Choroid plexus epithelial cell (primary cell): ENCODE measurements around the gene ACP4.
"Not testable (repeated sequence)": the region's sequence is repeated elsewhere in the genome, so short reads cannot be mapped to it uniquely, and the experiment has no call there.

Source experiments
- DNase-seq: peaks from one replicate; pipeline ENCODE4 v3.0.0-alpha.2; 2010; ENCODE audit warnings: low read depth
- H3K4me3 ChIP-seq: 2 replicates; pipeline ENCODE4 v1.5.1; 2011; ENCODE audit warnings: low read depth, mild to moderate bottlenecking, control low read depth, low read length, moderate library complexity
- TF ChIP-seq, protein P1 (sequence below): conservative IDR thresholded peaks from 2 replicates; pipeline ENCODE4 v1.5.1; 2011; ENCODE audit warnings: low read depth, mild to moderate bottlenecking, control low read depth, inconsistent platforms, low read length, moderate library complexity

ACP4 gene, protein sequence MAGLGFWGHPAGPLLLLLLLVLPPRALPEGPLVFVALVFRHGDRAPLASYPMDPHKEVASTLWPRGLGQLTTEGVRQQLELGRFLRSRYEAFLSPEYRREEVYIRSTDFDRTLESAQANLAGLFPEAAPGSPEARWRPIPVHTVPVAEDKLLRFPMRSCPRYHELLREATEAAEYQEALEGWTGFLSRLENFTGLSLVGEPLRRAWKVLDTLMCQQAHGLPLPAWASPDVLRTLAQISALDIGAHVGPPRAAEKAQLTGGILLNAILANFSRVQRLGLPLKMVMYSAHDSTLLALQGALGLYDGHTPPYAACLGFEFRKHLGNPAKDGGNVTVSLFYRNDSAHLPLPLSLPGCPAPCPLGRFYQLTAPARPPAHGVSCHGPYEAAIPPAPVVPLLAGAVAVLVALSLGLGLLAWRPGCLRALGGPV

DNA sequence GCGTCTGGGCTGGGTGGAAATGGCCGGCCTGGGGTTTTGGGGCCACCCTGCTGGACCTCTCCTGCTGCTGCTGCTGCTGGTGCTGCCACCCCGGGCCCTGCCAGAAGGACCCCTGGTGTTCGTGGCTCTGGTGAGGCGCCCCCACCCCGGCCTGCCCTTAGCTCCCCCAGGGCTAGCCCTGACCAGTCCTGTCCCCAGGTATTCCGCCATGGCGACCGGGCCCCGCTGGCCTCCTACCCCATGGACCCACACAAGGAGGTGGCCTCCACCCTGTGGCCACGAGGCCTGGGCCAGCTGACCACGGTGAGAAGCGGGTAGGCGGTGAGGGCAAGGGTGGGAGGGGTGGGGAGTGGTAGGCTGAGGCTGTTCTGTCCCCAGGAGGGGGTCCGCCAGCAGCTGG is at the start of gene ACP4:
Gene ACP4 (plus strand): TSS at position 20 of the 400 bp plus-strand sequence. CDS start 0 bp downstream, at position 20.
- H3K4me3 ChIP-seq = no peak within 1 kb of the TSS
- DNase-seq = no peak
- TF ChIP-seq, protein P1, sequence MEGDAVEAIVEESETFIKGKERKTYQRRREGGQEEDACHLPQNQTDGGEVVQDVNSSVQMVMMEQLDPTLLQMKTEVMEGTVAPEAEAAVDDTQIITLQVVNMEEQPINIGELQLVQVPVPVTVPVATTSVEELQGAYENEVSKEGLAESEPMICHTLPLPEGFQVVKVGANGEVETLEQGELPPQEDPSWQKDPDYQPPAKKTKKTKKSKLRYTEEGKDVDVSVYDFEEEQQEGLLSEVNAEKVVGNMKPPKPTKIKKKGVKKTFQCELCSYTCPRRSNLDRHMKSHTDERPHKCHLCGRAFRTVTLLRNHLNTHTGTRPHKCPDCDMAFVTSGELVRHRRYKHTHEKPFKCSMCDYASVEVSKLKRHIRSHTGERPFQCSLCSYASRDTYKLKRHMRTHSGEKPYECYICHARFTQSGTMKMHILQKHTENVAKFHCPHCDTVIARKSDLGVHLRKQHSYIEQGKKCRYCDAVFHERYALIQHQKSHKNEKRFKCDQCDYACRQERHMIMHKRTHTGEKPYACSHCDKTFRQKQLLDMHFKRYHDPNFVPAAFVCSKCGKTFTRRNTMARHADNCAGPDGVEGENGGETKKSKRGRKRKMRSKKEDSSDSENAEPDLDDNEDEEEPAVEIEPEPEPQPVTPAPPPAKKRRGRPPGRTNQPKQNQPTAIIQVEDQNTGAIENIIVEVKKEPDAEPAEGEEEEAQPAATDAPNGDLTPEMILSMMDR = no peak

DNA sequence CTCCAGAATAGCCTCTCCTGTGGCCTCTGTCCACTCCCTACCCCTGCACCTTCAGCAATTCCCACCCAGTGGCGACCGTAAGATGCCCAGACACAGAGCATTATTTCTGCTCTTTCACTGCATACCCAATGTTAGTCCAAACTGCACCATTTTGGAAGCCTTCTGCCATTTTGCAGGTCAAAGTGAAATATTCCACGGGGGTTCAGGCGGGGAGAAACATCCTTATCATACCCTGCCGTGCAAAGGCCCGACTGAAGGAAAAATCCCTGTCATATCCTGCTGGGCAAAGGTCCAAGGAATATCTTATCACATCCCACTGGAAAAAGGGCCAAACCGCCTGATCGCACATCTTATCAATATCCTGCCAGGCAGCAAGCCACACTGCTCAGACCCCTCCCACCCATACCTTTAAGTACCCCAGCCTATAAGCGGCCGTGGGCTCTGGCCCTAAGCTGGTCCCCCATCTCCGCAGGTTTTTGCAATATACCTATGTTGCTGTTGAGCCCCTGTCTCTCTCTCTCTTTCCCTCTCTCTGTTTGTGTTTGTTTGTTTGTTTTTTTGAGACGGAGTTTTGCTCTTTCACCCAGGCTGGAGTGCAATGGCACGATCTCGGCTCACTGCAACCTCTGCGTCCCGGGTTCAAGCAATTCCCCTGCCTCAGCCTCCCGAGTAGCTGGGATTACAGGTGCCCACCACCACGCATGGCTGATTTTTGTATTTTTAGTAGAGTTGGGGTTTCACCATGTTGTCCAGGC is 48.9 kb upstream of the ACP4 start:
- no peak for DNase-seq
- H3K4me3 ChIP-seq = no peak overlapping the region
- TF ChIP-seq, protein P1 = no peak

DNA sequence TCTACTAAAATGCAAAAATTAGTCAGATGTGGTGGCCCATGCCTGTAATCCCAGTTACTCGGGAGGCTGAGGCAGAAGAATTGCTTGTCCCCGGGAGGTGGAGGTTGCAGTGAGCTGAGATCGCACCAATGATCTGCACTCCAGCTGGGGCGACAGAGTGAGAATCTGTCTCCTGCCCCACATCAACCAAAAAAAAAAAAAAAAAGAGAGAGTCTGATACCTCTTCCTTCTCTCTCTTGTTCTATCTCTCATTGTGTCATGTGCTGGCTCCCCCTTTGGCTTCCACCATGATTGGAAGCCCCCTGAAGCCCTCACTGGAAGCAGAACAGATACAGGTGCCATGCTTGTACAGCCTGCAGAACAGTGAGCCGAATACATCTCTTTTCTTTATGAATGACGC is 46.7 kb upstream of the ACP4 start:
- DNase-seq = no peak
- TF ChIP-seq, protein P1 = no peak
- H3K4me3 ChIP-seq = no peak overlapping the region

DNA sequence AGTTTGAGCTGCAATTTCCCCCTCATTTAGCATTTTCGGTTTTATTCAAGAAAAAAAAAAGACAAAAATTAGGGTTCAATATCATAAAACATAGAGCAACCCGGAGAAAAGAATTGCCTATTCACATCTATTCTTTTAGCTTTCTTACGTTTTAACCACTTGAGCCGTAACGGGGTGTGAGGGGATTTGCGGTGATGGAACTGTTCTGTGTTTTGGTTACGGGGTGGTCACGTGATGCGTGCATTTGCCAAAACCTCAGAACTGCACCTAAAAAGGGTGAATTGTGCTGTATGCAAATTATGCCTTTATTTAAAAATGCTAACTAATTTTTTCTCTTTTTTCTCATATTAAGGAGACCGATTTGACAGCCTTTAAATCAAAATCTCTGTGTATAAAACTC is 45.0 kb upstream of the ACP4 start:
- H3K4me3 ChIP-seq = no peak overlapping the region
- DNase-seq = no peak
- TF ChIP-seq, protein P1 = no peak

DNA sequence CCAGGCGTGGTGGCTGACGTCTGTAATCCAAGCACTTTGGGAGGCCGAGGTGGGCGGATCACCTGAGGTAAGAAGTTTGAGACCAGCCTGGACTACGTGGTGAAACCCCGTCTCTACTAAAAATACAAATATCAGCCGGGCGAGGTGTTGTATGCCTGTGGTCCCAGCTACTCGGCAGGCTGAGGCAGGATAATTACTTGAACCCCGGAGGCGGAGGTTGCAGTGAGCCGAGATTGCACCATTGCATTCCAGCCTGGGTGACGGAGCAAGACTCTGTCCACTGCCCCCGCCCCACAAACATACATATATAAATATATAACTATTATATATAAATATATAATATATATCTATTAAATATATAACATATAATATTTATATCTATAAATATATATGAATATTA is 43.1 kb upstream of the ACP4 start:
- H3K4me3 ChIP-seq, DNase-seq: not testable (repeated sequence)

DNA sequence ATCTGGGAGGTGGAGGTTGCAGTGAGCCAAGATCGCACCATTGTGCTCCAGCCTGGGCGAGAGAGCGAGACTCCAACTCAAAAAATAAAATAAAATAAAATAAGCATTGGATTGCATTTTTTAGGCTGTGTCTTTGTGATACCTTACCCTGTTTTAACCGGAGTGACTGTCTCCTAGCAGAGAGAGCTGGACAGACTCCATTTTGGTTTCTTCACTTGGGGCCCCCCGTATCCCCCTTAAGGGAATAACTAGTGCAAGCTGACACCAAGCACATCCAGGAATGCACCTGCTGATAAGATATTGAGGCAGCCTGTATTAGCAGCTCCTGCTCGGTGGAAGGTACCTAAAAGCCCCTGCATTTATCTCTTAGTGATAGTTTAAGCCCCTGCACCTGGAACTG is 40.7 kb upstream of the ACP4 start:
- TF ChIP-seq, protein P1 = no peak
- H3K4me3 ChIP-seq = no peak overlapping the region
- DNase-seq = no peak

DNA sequence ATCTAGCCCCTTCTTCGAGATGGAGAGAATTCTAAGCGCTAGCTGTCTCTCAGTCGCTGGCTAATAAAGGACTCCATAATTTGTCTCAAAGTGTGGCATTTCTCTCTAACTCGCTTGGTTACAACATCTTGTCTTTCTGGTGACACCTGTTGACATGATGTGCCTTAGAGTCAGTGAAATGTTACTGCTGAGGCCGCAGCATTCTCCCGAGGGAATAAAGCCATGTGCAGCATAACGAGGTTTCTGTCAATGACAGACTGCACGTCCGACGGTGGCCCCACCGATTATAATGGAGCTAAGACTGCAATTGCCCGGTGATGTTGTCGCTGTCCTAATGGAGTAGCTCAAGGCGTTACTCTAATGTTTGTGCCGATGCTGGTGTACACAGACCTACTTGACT is 40.2 kb upstream of the ACP4 start:
- TF ChIP-seq, protein P1 = no peak
- DNase-seq = no peak
- no peak overlapping the region for H3K4me3 ChIP-seq
